ENCODE data around the gene PRSS21.

PRSS21 gene

GRCh38 chr16:2817340-2818271 is 569 bp downstream of the PRSS21 start:
- DNase-seq (ENCODE audit: extremely low spot score), result no peak
- TF ChIP-seq, protein P1, sequence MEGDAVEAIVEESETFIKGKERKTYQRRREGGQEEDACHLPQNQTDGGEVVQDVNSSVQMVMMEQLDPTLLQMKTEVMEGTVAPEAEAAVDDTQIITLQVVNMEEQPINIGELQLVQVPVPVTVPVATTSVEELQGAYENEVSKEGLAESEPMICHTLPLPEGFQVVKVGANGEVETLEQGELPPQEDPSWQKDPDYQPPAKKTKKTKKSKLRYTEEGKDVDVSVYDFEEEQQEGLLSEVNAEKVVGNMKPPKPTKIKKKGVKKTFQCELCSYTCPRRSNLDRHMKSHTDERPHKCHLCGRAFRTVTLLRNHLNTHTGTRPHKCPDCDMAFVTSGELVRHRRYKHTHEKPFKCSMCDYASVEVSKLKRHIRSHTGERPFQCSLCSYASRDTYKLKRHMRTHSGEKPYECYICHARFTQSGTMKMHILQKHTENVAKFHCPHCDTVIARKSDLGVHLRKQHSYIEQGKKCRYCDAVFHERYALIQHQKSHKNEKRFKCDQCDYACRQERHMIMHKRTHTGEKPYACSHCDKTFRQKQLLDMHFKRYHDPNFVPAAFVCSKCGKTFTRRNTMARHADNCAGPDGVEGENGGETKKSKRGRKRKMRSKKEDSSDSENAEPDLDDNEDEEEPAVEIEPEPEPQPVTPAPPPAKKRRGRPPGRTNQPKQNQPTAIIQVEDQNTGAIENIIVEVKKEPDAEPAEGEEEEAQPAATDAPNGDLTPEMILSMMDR (IDR thresholded peaks at IDR 0.05; ENCODE audit: control extremely low read depth, extremely low read depth, low read depth, missing control alignments), result no peak
- POLR2A ChIA-PET, result no interaction called here
- CTCF ChIA-PET, result no interaction called here

DNA sequence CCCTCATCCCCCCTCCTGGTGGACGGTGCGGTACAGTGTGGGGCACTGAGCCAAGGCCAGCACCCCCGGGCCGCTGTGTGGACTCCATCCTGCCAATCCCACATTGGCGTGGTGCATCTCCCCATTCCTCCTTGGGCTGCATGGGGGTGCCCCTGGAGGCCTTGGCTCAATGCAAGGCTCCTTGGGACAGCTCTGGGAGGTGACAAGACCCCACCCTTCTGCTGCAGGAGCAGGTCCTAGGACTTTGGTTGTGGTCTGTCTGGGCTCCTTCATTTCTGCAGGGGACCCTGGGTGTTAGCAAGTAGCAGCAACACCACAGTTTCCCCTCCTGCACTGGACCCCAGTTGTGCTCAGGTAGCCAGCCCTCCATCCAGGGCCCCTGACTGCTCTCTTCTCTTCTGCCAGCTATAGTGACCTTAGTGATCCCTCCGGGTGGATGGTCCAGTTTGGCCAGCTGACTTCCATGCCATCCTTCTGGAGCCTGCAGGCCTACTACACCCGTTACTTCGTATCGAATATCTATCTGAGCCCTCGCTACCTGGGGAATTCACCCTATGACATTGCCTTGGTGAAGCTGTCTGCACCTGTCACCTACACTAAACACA is 1.3 kb downstream of the PRSS21 start:
- no peak for DNase-seq (ENCODE audit: extremely low spot score)
- ChIA-PET POLR2A (no interaction called here), CTCF (no interaction called here)
- TF ChIP-seq, protein P1 (IDR thresholded peaks at IDR 0.05; ENCODE audit: control extremely low read depth, extremely low read depth, low read depth, missing control alignments), result no peak

- no peak for DNase-seq (ENCODE audit: extremely low spot score)
- ChIA-PET CTCF (no interaction called here), POLR2A (no interaction called here)
- TF ChIP-seq, protein P1 (IDR thresholded peaks at IDR 0.05; ENCODE audit: control extremely low read depth, extremely low read depth, low read depth, missing control alignments), result no peak
Measured at GRCh38 chr16:2819179-2819938, 2.3 kb downstream of the PRSS21 start.

DNA sequence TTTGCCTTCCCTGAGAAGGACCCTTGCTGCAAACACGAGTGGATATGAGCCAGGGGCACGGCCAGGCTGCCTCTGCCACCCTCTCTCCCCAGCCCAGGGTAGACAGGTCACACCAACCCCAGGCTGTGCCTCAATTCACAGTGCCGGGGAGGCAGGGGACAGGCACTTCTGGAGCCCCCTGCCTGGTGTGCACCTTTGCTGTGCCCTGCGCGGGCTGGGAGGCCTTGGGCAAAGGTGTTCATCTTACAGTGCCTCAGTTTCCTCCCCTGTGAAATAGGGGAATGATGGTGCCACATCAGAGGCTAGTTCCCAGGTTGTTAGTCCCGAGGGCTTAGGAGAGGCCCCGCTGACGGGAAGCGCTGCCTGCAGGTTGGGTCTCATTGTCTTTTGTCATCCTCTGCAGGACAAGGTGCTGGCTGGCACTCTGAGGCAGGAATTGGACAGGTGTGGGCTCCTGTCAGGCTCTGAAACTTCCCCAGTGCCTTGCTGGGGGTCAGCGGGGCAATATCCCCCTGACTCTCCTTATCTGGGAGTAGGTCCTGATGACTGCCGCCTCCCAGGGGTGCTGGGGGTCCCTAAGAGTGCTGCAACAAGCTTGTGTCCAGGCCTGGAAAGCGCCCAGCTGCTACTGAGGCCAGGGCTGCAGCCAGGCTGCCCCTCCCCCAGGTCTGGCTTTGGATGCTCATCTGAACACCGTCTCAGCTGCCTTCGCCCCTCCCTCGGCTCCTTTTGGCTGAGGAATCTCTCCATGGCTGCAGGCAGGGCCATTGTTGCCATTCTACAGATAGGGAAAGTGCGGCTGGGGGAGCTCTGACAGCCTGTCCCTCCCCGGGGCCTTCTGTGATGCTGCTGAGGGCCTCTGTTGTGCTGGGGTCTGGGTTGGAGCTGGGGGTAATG is 3.1 kb downstream of the PRSS21 start:
- CTCF ChIA-PET, result interaction anchor here (4.5 kb wide), 1 partner anchor 19 kb away, joined by 18 read pairs; no protein-coding TSS in a partner anchor
- DNase-seq (ENCODE audit: extremely low spot score), result no peak
- POLR2A ChIA-PET, result no interaction called here
- TF ChIP-seq, protein P1 (IDR thresholded peaks at IDR 0.05; ENCODE audit: control extremely low read depth, extremely low read depth, low read depth, missing control alignments), result no peak

DNA sequence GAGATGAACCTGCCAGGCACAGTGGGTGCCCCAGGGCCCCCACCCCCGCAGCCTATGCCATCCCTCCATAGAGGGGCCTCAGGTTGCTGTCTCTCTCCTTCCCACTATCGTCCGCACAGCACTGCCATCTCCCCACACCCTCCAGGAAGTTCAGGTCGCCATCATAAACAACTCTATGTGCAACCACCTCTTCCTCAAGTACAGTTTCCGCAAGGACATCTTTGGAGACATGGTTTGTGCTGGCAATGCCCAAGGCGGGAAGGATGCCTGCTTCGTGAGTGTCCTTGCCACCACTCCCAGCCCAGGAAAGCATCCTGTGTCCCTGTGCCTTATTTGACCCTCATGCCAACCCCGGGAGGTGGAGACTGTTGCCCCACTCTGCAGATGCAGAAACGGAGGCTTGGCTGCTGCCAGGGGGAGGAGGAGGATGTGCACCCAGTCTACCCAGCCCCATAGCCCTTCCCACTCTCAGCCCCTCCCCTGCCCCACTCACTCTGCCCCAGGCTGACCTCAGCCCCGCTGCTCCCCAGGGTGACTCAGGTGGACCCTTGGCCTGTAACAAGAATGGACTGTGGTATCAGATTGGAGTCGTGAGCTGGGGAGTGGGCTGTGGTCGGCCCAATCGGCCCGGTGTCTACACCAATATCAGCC is 3.9 kb downstream of the PRSS21 start:
- ChIA-PET CTCF (interaction anchor here (1.7 to 4.5 kb wide), 2 partner anchors 10 to 18 kb away, joined by 5 to 18 read pairs; no protein-coding TSS in a partner anchor), POLR2A (no interaction called here)
- TF ChIP-seq, protein P1 (IDR thresholded peaks at IDR 0.05; ENCODE audit: control extremely low read depth, extremely low read depth, low read depth, missing control alignments), result no peak
- DNase-seq (ENCODE audit: extremely low spot score), result no peak

Measured in GM10248 (cell line).